MG63 (cell line): ENCODE measurements around the gene MYOF. TPM values are rescaled to one million over a fixed set of nuclear protein-coding genes. Genes with fewer than 3 reads are reported as not detected.
"Not testable (repeated sequence)": the region's sequence is repeated elsewhere in the genome, so short reads cannot be mapped to it uniquely, and the experiment has no call there.

Source experiments
- DNase-seq: peaks from one replicate; pipeline ENCODE4 v3.0.0-alpha.2; 2020
- H3K27me3 ChIP-seq: fragments of 250-450 bp; sonication (Bioruptor Pico); 2 replicates; pipeline ENCODE4 v1.5.1; 2020; ENCODE audit warnings: mild to moderate bottlenecking, moderate library complexity
- H3K36me3 ChIP-seq: fragments of 250-450 bp; sonication (Bioruptor Pico); 2 replicates; pipeline ENCODE4 v1.5.1; 2020; ENCODE audit warnings: mild to moderate bottlenecking, moderate library complexity
- H3K4me3 ChIP-seq: fragments of 250-450 bp; sonication (Bioruptor Pico); 2 replicates; pipeline ENCODE4 v1.5.1; 2020; ENCODE audit warnings: mild to moderate bottlenecking, moderate library complexity
- H3K9me3 ChIP-seq: fragments of 250-450 bp; sonication (Bioruptor Pico); 2 replicates; pipeline ENCODE4 v1.5.1; 2020; ENCODE audit warnings: mild to moderate bottlenecking, moderate library complexity
- total RNA-seq: library from RNA; depleted of rRNA; stranded (reverse); fragments of >200 nt; shearing (Covaris generic); gene quantifications from 2 replicates; pipeline ENCODE4 v1.2.3, GENCODE V29; 2014; ENCODE audit warnings: low replicate concordance

MYOF gene
- total RNA-seq, 1 experiment from 2014 or later: 75.6 TPM

DNA sequence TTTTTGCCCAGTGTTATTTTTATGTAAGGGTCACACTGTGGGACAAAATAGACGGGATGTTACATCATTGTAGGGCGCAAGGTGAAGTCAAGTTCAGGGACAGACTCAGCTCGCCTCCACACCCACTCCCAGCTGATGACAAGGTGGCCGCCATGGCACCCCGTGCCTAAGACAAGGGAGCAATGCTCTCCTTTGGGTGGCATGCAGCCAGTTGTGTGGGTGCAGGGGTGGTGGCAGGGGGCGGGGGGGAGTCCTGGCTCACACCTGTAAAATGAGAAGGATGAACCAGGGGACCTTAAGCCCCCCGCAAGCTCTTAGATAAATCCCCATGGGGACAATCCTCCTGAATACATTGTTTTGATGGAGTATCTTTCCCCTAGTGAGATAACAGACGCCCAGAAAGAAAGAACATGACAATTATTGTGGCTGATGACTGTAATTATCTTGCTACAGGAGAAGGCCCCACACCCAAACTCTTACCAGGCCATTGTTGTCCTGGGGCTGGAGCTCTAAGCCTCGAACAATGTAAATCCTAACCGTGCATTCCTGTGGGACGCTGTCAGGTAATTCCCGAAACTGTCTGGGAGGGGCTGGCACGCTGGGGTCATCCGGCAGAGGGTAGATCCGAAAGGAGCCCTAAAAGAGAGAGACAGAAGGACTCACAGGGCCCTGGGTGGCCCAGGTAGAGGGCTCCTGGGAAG lies 148.7 kb downstream of the MYOF start:
- no peaks in the 10 kb centered on the region for H3K27me3 ChIP-seq
- H3K36me3 ChIP-seq: peaks cover 76% of the 10 kb centered on the region
- H3K9me3 ChIP-seq: no peaks in the 10 kb centered on the region
- no peak overlapping the region for H3K4me3 ChIP-seq
- DNase-seq: no peak

GRCh38 chr10:93330824-93331223 lies 151.3 kb downstream of the MYOF start:
- H3K36me3 ChIP-seq: peaks cover 75% of the 10 kb centered on the region
- no peak for DNase-seq
- no peaks in the 10 kb centered on the region for H3K27me3 ChIP-seq
- no peaks in the 10 kb centered on the region for H3K9me3 ChIP-seq
- H3K4me3 ChIP-seq: no peak overlapping the region

DNA sequence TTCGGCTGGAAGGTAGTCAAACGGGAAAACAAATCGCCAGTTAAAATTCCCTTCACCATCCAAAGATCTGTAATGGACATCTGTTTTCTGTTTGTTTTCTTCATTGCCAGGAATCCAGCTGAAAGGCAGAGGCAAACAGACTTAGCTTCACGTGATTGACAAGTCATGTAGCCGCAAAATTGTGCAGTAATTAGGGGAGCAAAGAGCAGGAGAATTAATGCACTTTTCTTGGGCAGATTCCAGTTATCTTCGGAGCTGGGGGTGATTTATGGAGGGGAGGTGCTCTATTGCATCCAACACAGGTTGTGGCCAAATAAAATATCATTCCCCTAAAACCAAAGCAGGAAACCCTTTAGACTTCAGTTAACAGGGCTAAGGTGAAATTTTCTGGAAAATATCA lies 162.2 kb downstream of the MYOF start:
- no peak for DNase-seq
- H3K36me3 ChIP-seq: peaks cover 63% of the 10 kb centered on the region
- no peak overlapping the region for H3K4me3 ChIP-seq
- H3K27me3 ChIP-seq: no peaks in the 10 kb centered on the region
- no peaks in the 10 kb centered on the region for H3K9me3 ChIP-seq

DNA sequence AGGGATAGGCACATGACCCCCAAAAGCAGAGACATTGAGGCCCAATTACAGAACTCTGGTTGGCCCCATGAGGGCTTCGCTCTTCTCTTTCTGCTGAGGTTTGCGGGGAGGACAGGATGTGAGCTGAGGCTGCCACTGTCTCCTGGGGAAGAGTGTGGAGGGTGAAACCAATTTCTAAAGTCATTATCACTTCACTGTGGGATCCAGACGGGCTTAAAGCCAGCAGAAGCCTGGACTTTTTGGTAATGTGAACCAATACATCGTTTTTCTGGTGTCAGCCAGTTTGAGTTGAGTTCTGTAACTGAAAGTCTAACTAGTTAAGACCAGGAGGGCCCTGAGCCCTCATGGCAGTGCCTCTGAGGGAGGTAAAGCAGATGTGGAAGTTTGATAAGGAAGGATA lies 163.0 kb downstream of the MYOF start:
- Histone ChIP-seq H3K9me3 (no peaks in the 10 kb centered on the region), H3K36me3 (peaks cover 69% of the 10 kb centered on the region), H3K27me3 (no peaks in the 10 kb centered on the region), H3K4me3 (no peak overlapping the region)
- no peak for DNase-seq

- H3K9me3 ChIP-seq: no peaks in the 10 kb centered on the region
- H3K36me3 ChIP-seq: peaks cover 76% of the 10 kb centered on the region
- DNase-seq: no peak
- no peaks in the 10 kb centered on the region for H3K27me3 ChIP-seq
- H3K4me3 ChIP-seq: no peak overlapping the region
These were observed 166.9 kb downstream of the MYOF start for GRCh38 chr10:93315246-93315645.

- H3K9me3 ChIP-seq, H3K4me3 ChIP-seq, DNase-seq, H3K27me3 ChIP-seq: not testable (repeated sequence)
- H3K36me3 ChIP-seq: peaks cover 76% of the 10 kb centered on the region
These were observed 167.5 kb downstream of the MYOF start for GRCh38 chr10:93314656-93315055.

DNA sequence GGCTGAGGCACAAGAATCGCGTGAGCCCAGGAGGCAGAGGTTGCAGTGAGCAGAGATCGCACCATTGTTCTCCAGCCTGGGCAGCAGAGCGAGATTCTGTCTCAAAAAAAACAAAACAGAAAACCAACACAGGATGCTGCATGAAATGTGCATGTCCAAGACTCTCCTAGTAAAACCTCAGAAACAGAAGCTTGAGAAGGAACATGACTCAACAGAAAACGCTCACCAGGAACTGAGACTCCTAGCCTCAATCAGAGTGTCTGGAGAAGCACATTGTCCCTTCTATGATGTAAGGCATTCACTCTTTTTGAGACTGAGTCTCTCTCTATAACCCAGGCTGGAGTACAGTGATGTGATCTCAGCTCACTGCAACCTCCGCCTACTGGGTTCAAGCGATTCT lies 168.3 kb downstream of the MYOF start:
- Histone ChIP-seq H3K9me3 (no peaks in the 10 kb centered on the region), H3K4me3 (no peak overlapping the region), H3K36me3 (peaks cover 76% of the 10 kb centered on the region), H3K27me3 (no peaks in the 10 kb centered on the region)
- no peak for DNase-seq

DNA sequence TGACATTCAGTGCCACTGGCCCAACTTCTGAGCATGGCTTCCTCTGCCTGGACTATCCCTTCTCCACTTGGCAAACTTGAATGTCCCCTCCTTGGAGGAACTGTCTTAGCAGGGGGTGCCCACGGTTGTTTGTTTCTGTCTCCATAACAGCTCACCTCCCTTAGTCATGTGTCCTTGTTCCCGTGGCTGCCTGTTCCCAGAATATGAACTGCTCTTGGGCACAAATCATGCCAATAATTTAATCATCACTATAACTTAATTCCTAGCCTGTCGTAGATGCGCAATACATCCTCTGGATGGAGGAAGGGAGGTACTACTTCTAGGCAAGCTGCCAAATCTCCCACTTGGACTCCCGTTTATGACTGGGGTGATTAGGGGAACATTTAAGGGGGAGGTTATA lies 173.1 kb downstream of the MYOF start:
- Histone ChIP-seq H3K36me3 (peaks cover 57% of the 10 kb centered on the region), H3K9me3 (no peaks in the 10 kb centered on the region), H3K27me3 (no peaks in the 10 kb centered on the region), H3K4me3 (no peak overlapping the region)
- peak; percentile 28 for DNase-seq

DNA sequence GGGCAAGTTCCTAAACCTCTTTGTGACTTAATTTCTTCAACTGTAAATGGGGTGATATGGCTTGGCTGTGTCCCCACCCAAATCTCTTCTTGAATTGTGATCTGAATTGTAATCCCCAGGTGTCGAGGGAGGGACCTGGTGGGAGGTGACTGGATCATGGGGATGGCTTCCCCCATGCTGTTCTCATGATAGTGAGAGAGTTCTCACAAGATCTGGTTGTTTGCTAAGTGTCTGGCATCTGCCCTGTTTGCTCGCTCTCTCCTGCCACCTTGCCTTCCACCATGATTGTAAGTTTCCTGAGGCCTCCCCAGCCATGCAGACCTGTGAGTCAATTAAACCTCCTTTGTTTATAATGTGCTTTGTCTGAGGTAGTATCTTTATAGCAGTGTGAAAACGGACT lies 177.0 kb downstream of the MYOF start:
- Histone ChIP-seq H3K9me3 (no peaks in the 10 kb centered on the region), H3K27me3 (no peaks in the 10 kb centered on the region), H3K4me3 (no peak overlapping the region), H3K36me3 (peaks cover 28% of the 10 kb centered on the region)
- no peak for DNase-seq

- no peaks in the 10 kb centered on the region for H3K9me3 ChIP-seq
These were observed 181.2 kb downstream of the MYOF start for GRCh38 chr10:93300981-93301380.

DNA sequence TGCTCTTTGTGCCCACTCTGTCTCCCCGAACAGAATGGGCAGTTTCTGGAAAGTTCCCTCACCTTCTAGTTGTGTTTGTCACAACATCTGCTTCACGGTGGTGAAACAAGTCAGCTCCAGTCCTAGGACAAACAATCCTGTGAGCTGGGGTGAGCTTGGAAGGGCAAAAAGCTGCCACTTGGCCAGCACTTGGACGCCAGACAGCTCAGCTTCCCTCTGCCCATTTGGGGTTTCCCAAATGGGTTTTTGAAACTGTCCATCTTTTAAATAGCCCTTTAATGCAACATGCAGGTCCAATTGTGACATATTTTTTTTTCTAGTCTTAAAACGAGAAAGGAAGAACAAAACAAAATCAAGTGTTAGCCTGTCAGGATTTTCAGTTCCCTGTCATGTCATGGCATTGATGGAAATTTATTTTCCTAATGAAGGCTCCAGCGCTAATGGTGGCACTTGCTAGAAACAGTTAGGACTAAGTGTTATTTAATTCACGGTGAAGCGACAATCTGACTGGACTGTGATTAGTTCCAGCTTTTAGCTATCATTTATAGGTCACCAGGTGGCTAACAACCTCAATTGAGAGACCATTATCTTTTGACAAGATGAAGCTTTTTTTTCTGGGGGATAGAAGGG lies 181.7 kb downstream of the MYOF start:
- Histone ChIP-seq H3K36me3 (peaks cover 2% of the 10 kb centered on the region), H3K9me3 (no peaks in the 10 kb centered on the region), H3K4me3 (no peak overlapping the region), H3K27me3 (no peaks in the 10 kb centered on the region)
- DNase-seq: no peak

More at GRCh38 chr10:93300981-93301380, 181.2 kb downstream of the MYOF start:
- no peak overlapping the region for H3K4me3 ChIP-seq
- DNase-seq: no peak
- no peaks in the 10 kb centered on the region for H3K27me3 ChIP-seq
- peaks cover 3% of the 10 kb centered on the region for H3K36me3 ChIP-seq

DNA sequence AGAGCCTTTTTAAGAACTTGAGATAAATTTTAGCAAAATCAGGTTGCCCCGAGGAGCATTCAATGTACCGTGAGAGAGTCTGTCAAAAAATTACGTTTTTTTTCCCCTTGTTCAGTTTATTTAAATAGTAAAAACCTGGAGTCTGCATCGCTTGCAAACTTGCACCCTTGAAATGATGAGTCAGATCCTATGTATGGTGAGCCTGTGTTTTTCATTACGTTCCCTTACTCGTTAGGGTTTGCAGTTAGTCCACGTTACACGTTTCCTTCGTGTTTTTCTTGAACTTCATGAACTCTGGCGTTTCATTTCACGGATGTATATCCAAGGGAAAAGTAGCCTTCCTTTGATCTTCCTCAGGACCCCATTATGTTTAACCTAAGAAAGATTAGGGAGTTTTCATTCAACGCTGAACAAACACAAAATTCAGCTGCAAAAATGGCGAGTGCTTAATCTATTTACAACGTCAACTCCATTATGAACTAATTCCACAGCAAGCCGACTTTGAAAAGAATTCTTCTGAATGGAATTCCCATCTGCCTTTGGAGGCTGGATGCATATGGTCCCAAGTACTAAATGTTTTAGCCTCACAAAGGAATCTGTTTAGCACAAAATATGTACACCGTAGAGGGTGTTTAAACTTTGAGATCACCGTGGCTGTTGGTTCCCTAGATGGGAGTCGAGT lies 182.4 kb downstream of the MYOF start:
- no peak overlapping the region for H3K4me3 ChIP-seq
- H3K36me3 ChIP-seq: no peaks in the 10 kb centered on the region; the same call in none of the 2 replicates
- DNase-seq: no peak
- no peaks in the 10 kb centered on the region for H3K9me3 ChIP-seq
- H3K27me3 ChIP-seq: no peaks in the 10 kb centered on the region

DNA sequence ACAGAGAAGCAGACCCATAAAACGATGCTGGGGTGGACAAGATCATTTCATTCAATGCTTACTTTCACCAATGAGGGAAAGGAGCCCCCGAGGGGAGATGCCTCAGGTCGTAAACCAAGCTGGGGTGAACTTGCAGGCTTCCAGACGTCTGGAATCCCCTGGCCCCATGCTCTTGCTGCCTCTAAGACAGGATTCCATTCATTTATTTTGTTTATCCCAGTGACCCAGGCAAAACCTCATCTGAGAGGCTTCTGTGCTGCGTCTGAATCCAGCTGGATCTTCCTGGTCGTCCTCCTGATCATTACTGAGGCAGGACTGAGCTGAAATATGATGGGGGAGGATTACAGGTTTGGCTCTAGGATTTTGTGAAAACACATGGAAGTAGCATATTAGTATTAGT lies 182.9 kb downstream of the MYOF start:
- H3K9me3 ChIP-seq: no peaks in the 10 kb centered on the region
- no peak for DNase-seq
- H3K27me3 ChIP-seq: no peaks in the 10 kb centered on the region
- no peak overlapping the region for H3K4me3 ChIP-seq
- H3K36me3 ChIP-seq: no peaks in the 10 kb centered on the region; the same call in 1 of the 2 replicates

DNA sequence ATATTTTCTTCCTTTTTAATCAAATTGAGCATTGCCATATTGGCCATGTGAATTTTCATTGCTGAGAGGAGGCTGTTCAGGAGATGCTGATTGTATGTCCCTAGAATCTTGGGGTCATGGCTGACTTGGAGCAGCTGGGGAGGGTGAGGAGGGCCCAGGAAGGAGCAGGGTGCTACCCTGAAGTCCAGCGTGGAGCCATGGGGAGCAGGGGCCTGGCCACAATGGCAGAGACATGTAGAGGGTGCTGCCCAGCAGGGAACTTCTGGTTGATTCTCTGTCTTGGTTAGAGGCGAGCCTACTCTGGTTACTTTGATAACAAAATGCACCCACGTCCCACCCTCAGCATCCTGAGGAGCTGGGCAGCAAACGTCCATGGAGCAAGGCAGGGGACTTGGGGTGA lies 186.0 kb downstream of the MYOF start:
- no peaks in the 10 kb centered on the region for H3K9me3 ChIP-seq
- no peak for DNase-seq
- H3K4me3 ChIP-seq: no peak overlapping the region
- H3K27me3 ChIP-seq: no peaks in the 10 kb centered on the region
- no peaks in the 10 kb centered on the region; the same call in 1 of the 2 replicates for H3K36me3 ChIP-seq

DNA sequence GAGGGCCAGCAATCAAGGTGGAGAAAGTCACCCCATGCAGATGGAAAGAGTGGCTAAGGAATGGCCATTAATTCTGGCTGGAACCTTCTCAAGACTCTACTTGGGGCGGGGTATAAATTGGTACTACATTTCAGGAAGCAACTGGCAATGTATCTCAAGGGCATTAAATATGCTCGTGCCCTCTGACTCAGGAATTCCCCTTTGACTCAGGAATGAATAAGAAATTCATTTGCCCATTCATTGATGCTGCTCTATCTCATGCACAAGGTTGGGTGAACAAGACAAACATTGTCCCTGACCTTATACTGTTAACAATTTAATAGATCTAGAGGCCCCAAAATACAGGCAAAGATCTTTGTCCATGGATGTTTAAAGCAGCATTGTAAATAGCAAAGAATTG lies 188.1 kb downstream of the MYOF start:
- Histone ChIP-seq H3K9me3 (no peaks in the 10 kb centered on the region), H3K36me3 (no peaks in the 10 kb centered on the region; the same call in 1 of the 2 replicates), H3K27me3 (no peaks in the 10 kb centered on the region), H3K4me3 (no peak overlapping the region)
- peak; percentile 8 for DNase-seq

DNA sequence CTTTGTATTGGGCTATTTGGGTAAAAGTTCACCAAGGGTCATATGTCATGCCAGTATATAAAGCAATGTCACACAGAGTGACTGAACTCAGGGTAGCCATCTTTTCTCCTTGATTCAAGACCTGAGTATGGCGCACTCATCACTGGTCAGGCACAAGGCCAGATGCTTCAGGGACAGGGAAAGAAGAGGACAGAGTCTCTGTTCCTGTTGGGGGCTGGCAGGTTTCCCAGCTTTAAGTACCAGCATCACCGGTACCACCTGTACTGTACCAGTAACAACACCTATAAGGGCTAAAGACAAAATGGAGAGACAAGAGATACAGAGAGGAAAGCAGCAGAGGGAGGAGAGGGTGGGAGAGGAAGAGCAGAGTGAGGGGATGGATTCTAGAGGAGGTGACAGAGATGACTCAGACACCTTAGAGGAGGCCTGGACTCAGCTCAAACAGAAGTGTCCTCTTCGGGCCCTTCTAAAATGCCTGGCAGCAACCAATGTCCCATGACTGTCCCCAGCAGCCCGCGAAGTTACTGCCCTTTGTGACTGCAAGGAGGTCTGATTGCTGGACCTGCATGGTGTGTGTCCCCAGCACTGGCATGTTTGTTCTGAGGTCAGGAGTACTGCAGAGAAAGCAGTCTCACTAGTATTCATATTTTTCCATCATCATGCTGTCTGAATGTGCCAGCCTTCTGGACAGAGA lies 191.3 kb downstream of the MYOF start:
- no peaks in the 10 kb centered on the region for H3K27me3 ChIP-seq
- no peak for DNase-seq
- H3K4me3 ChIP-seq: no peak overlapping the region
- no peaks in the 10 kb centered on the region for H3K9me3 ChIP-seq
- no peaks in the 10 kb centered on the region for H3K36me3 ChIP-seq
